ENCODE data around the gene STXBP5. TPM values are rescaled to one million over a fixed set of nuclear protein-coding genes. Genes with fewer than 3 reads are reported as not detected.

STXBP5 gene
- total RNA-seq, 4 donors from 2014 or later: 23.7 to 39.1 (median 25.8) TPM

GRCh38 chr6:147434516-147434915 is 230.3 kb downstream of the STXBP5 start:
- Histone ChIP-seq H3K27ac (no peak overlapping the region), H3K4me3 (no peak overlapping the region), H3K4me1 (no peaks in the 10 kb centered on the region), H3K36me3 (no peaks in the 10 kb centered on the region), H3K9me3 (no peaks in the 10 kb centered on the region), H3K27me3 (no peaks in the 10 kb centered on the region)
- DNase-seq (ENCODE audit: low spot score in 2 of 2): no peak
- TF ChIP-seq POLR2A (IDR thresholded peaks at IDR 0.05) (no peak), CTCF (IDR thresholded peaks at IDR 0.05) (no peak), EP300 (IDR thresholded peaks at IDR 0.05) (no peak)
- 29 to 43% methylated on average over 4 of the region's 4 CpGs for WGBS, 2 donors

- DNase-seq (ENCODE audit: low spot score in 2 of 2): no peak
- Histone ChIP-seq H3K4me3 (no peak overlapping the region), H3K27ac (no peak overlapping the region), H3K9me3 (no peaks in the 10 kb centered on the region), H3K4me1 (no peaks in the 10 kb centered on the region), H3K27me3 (no peaks in the 10 kb centered on the region), H3K36me3 (no peaks in the 10 kb centered on the region)
- 58 to 76% methylated on average over 3 of the region's 3 CpGs for WGBS, 2 donors
- TF ChIP-seq CTCF (IDR thresholded peaks at IDR 0.05): no peak
These were observed 233.4 kb downstream of the STXBP5 start for GRCh38 chr6:147437615-147438014.

GRCh38 chr6:147438758-147439528 is 234.7 kb downstream of the STXBP5 start:
- DNase-seq (ENCODE audit: low spot score in 2 of 2): no peak
- no peaks in the 10 kb centered on the region for H3K9me3 ChIP-seq
- TF ChIP-seq POLR2A (IDR thresholded peaks at IDR 0.05) (no peak), EP300 (IDR thresholded peaks at IDR 0.05) (no peak), CTCF (IDR thresholded peaks at IDR 0.05) (no peak)
- 87 to 88% methylated on average over 9 of the region's 9 CpGs for WGBS, 2 donors
- no peaks in the 10 kb centered on the region for H3K4me1 ChIP-seq
- H3K4me3 ChIP-seq: no peak overlapping the region
- H3K36me3 ChIP-seq: no peaks in the 10 kb centered on the region
- H3K27ac ChIP-seq: no peak overlapping the region
- H3K27me3 ChIP-seq: no peaks in the 10 kb centered on the region

Small RNA genes lying within 50 kb of the gene (small RNA-seq; reads per million reads assigned to genes)
- gene AL355365.1: not detected
